ENCODE data around the gene BCL2. TPM values are rescaled to one million over a fixed set of nuclear protein-coding genes. Genes with fewer than 3 reads are reported as not detected.
A peak's percentile ranks its signal among the peaks of the same experiment; 100 is the strongest.

BCL2 gene
- total and polyA plus RNA-seq, 7 donors = 1.1 to 27.0 (median 8.9) TPM

DNA sequence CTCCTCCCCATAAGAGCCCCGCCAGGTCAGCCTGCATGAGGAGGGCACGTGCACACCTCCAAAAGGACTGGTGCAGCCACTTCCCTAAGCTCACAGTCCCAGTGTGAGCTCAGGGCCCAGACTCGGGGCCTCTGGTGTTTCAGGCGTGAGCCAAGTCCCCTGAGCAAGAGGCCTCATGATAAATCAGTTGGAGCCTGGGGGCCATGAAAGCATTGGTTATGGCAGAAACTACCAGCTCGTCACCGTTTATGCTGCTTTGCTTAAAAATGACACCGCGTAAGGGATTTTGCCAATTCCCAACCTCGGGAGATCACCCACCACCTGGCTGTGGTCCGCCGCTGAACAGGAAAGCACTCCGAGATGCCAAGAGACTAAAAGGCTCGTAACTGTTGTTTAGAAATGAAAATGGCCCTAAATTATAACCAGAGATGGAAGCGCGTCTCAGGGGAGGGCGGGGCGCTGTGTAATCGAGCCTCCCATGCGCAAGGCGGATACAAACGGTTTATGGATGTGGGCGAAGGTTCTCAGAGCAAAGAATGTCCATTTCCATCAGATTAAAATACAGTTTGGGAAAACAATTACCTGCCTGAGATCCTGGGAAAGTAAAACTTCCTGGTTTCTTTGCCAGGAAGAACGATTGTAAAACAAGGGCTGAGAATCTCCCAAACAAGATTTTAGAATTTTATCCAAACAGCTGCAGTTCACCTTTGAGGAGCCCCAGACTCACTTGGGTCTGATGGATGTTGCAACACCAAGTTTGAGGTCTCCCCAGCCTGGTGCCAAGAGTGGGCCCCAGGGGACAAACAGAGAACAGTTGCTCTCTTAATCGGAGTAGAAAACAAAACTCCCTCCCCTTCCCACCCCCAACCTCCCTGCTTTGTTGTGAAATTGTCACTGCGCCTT is 141.4 kb downstream of the BCL2 start:
- H3K4me1 ChIP-seq = peaks cover 38% of the 10 kb centered on the region
- WGBS, 3 donors = 24 to 43% (median 27%) methylated on average over 25 of the region's 25 CpGs
- H3K27ac ChIP-seq = peak overlapping the region; percentile 65
- no peaks in the 10 kb centered on the region for H3K9me3 ChIP-seq
- intact Hi-C loops (cut with DNase I) = no loop called here
- H3K27me3 ChIP-seq (ENCODE audit: insufficient read depth in 3 of 3, low read length in 2 of 3) = no peaks in the 10 kb centered on the region
- peak; percentile 59 to 78 (median 66) for ATAC-seq
- DNase-seq = peak; percentile 86 to 94
- H3K36me3 ChIP-seq (ENCODE audit: insufficient read depth in 1 of 2, low read depth in 1 of 2) = no peaks in the 10 kb centered on the region
- H3K4me3 ChIP-seq = peak overlapping the region; percentile 49
- TF ChIP-seq, protein P1, sequence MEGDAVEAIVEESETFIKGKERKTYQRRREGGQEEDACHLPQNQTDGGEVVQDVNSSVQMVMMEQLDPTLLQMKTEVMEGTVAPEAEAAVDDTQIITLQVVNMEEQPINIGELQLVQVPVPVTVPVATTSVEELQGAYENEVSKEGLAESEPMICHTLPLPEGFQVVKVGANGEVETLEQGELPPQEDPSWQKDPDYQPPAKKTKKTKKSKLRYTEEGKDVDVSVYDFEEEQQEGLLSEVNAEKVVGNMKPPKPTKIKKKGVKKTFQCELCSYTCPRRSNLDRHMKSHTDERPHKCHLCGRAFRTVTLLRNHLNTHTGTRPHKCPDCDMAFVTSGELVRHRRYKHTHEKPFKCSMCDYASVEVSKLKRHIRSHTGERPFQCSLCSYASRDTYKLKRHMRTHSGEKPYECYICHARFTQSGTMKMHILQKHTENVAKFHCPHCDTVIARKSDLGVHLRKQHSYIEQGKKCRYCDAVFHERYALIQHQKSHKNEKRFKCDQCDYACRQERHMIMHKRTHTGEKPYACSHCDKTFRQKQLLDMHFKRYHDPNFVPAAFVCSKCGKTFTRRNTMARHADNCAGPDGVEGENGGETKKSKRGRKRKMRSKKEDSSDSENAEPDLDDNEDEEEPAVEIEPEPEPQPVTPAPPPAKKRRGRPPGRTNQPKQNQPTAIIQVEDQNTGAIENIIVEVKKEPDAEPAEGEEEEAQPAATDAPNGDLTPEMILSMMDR (IDR thresholded peaks at IDR 0.05) = no peak

DNA sequence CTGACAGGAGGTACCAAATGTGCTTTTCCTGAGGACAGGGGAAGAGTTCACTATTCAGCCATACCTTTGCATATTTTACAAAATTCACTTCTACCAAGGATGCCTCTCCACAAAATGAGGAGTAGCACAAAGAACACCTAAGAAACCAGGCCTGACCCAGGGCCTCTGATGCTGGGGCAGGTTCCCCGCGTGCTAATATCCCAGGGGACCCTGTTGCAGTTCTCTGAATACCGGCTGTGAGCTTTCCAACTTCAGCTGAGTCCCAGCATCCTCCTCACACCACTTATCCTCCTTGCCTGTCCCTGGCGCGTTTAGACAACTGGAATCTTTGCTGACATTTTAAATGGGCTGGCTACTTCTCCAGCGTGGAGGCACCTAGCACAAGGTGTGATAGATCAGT is 142.3 kb downstream of the BCL2 start:
- H3K27ac ChIP-seq = no peak overlapping the region
- intact Hi-C loops (cut with DNase I) = no loop called here
- DNase-seq (no peak), ATAC-seq (no peak)
- H3K36me3 ChIP-seq (ENCODE audit: insufficient read depth in 1 of 2, low read depth in 1 of 2) = no peaks in the 10 kb centered on the region
- H3K4me1 ChIP-seq = peaks cover 29% of the 10 kb centered on the region
- TF ChIP-seq, protein P1 (IDR thresholded peaks at IDR 0.05) = no peak
- H3K9me3 ChIP-seq = no peaks in the 10 kb centered on the region
- H3K4me3 ChIP-seq = no peak overlapping the region
- WGBS, 3 donors = 59 to 72% (median 68%) methylated on average over 6 of the region's 6 CpGs
- H3K27me3 ChIP-seq (ENCODE audit: insufficient read depth in 3 of 3, low read length in 2 of 3) = no peaks in the 10 kb centered on the region

- Histone ChIP-seq H3K27ac (no peak overlapping the region), H3K27me3 (ENCODE audit: insufficient read depth in 3 of 3, low read length in 2 of 3) (no peaks in the 10 kb centered on the region), H3K4me1 (peaks cover 19% of the 10 kb centered on the region), H3K9me3 (no peaks in the 10 kb centered on the region), H3K36me3 (ENCODE audit: insufficient read depth in 1 of 2, low read depth in 1 of 2) (no peaks in the 10 kb centered on the region), H3K4me3 (no peak overlapping the region)
- intact Hi-C loops (cut with DNase I) = no loop called here
- ATAC-seq (no peak), DNase-seq (no peak)
- WGBS, 3 donors = 83 to 88% (median 87%) methylated on average over 2 of the region's 2 CpGs
- TF ChIP-seq, protein P1 (IDR thresholded peaks at IDR 0.05) = no peak
These were observed 144.3 kb downstream of the BCL2 start for GRCh38 chr18:63175264-63175663.

DNA sequence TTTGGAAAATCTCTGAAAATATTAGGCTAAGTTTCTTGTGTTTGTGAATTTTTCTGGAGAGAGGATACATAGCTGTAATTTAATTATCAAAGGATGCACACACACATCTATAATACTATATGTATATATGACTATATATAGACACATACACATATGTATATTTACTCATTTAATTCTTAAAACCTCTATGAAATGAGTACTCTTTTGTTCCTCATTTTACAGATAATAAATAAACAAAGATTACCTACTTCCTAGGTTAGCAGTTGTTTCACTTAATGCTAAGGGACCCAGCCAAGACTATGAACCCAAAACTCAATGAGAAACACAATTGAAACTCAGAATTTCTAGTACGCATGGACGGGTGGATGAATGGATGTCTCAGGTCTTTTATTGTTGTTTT is 145.6 kb downstream of the BCL2 start:
- 91 to 93% (median 92%) methylated on average over 2 of the region's 2 CpGs for WGBS, 3 donors
- Histone ChIP-seq H3K27ac (no peak overlapping the region), H3K36me3 (ENCODE audit: insufficient read depth in 1 of 2, low read depth in 1 of 2) (no peaks in the 10 kb centered on the region), H3K27me3 (ENCODE audit: insufficient read depth in 3 of 3, low read length in 2 of 3) (no peaks in the 10 kb centered on the region), H3K9me3 (no peaks in the 10 kb centered on the region), H3K4me3 (no peak overlapping the region), H3K4me1 (peaks cover 10% of the 10 kb centered on the region)
- TF ChIP-seq, protein P1 (IDR thresholded peaks at IDR 0.05) = no peak
- intact Hi-C loops (cut with DNase I) = no loop called here
- ATAC-seq = no peak
- DNase-seq = no peak
